DOHH2 (cell line): ENCODE measurements around the gene MGMT.

Experiments
- CTCF ChIP-seq: fragments of 200-600 bp; sonication (generic); IDR thresholded peaks from one replicate; pipeline ENCODE4 v1.5.1; 2014; ENCODE audit warnings: antibody characterized with exemption, mild to moderate bottlenecking, low read depth, low read length; ENCODE audit not compliant: poor library complexity, severe bottlenecking
- EZH2phosphoT487 ChIP-seq: fragments of 200-600 bp; sonication (generic); IDR thresholded peaks from 2 replicates; pipeline ENCODE4 v1.6.1; 2017; ENCODE audit warnings: borderline replicate concordance, mild to moderate bottlenecking, antibody characterized with exemption, low read length, moderate library complexity, mixed read lengths

- no peak for TF ChIP-seq CTCF
- TF ChIP-seq EZH2phosphoT487, result no peak
Observed at GRCh38 chr10:129531195-129531968, 64.3 kb downstream of the MGMT start.
